ENCODE data around the gene AFAP1L2.

Gene AFAP1L2

DNA sequence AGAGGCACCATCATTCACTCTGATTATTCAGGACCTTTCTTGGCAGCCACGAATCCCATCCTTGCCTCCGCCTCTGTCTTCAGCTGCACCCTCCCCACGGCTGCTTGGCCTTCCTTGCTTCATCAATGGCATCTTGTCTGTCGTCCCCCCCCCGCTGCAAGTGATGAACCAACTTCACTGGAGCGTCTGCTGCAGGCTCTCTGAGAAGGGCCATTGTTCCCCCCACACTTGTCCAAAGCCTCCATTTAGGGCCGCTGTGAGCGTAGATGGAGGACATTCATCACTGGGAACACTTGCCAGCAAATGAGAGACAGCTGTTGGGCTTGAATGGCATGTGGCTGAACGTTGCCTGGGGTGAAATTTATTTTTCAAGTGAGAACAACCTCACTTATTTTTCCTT, 20.1 kb downstream of the AFAP1L2 start:
- no peak for DNase-seq (ENCODE audit: low read depth)
- no peak overlapping the region for H3K4me3 ChIP-seq (ENCODE audit: low read depth, low read length)
- TF ChIP-seq, protein P1, sequence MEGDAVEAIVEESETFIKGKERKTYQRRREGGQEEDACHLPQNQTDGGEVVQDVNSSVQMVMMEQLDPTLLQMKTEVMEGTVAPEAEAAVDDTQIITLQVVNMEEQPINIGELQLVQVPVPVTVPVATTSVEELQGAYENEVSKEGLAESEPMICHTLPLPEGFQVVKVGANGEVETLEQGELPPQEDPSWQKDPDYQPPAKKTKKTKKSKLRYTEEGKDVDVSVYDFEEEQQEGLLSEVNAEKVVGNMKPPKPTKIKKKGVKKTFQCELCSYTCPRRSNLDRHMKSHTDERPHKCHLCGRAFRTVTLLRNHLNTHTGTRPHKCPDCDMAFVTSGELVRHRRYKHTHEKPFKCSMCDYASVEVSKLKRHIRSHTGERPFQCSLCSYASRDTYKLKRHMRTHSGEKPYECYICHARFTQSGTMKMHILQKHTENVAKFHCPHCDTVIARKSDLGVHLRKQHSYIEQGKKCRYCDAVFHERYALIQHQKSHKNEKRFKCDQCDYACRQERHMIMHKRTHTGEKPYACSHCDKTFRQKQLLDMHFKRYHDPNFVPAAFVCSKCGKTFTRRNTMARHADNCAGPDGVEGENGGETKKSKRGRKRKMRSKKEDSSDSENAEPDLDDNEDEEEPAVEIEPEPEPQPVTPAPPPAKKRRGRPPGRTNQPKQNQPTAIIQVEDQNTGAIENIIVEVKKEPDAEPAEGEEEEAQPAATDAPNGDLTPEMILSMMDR (IDR thresholded peaks at IDR 0.05; ENCODE audit: low read depth, low read length, missing control alignments) = no peak

DNA sequence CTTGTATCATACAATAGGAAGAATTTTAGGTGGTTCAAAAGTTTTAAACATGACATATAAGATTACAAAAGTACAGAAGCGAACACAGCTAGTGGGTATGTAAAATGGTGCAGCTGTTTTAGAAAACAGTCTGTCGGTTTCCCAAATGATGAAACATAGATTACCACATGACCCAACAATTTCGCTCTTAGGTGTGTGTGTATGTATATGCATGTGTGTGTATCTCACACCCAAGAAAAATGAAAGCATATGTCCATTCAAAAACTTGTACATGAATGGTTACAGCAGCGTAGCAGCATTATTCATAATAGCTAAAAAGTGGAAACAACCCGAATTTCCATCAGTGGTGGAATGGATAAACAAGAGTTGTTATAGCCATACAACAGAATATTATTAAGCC, 23.5 kb downstream of the AFAP1L2 start:
- H3K4me3 ChIP-seq (ENCODE audit: low read depth, low read length) = no peak overlapping the region
- no peak for DNase-seq (ENCODE audit: low read depth)
- TF ChIP-seq, protein P1 (IDR thresholded peaks at IDR 0.05; ENCODE audit: low read depth, low read length, missing control alignments) = no peak

DNA sequence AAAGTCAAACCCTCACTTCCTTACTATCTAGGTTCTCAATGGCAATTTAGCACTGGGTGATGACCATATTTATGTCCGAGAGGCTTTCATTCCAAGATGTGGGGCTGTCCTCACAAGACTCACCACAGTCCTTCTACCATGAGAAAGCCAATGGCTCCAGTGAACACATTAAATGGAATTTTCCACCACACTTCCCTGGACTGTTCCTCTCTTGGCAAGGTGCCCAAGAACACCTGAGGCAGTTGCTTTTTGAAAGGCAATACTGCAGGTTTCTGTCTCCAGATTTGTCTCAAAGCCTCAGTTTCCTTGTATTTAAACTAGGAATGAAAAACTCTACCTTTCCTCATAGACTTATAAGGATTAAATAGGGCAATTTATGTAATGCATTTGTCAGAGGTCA, 24.2 kb downstream of the AFAP1L2 start:
- H3K4me3 ChIP-seq (ENCODE audit: low read depth, low read length) = no peak overlapping the region
- DNase-seq (ENCODE audit: low read depth) = no peak
- TF ChIP-seq, protein P1 (IDR thresholded peaks at IDR 0.05; ENCODE audit: low read depth, low read length, missing control alignments) = no peak

DNA sequence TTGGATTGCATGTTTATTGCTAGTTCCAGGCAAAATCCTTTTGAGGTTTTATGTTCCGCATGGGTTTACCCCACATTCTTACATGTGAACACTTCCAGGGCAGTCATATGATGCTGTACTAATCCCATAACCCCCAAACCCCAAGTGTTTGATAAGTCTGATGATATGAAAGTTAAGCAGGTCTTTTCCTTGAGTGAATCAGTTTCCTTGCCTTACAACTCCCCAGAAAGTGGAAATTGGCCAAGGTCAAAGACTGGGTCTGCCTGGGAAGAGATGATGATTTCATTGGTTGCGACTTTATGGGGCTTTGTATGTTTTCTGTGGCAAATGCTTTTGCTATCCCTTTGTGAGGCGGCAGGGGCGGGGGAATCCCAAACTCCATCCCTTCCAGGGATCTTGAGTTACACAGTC, 24.7 kb downstream of the AFAP1L2 start:
- TF ChIP-seq, protein P1 (IDR thresholded peaks at IDR 0.05; ENCODE audit: low read depth, low read length, missing control alignments) = no peak
- H3K4me3 ChIP-seq (ENCODE audit: low read depth, low read length) = no peak overlapping the region
- DNase-seq (ENCODE audit: low read depth) = no peak

DNA sequence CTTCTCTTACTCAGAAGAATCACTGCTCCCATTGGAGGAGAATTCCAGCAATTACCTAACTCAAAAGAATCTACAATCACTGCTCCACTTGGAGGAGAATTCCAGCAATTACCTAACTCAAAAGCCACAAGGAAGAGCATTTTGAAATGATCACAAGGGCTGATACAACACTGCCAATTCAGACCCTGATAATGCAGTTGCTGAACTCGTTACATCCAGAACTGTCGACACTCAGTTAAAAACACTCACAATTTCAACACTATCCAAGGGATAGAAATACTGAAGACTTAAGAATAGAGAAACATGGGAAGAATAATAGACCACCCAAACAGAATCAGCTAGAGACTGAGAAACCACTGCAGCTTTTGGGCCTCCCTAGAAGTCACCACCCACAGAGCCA, 27.8 kb downstream of the AFAP1L2 start:
- TF ChIP-seq, protein P1 (IDR thresholded peaks at IDR 0.05; ENCODE audit: low read depth, low read length, missing control alignments) = no peak
- no peak for DNase-seq (ENCODE audit: low read depth)
- no peak overlapping the region for H3K4me3 ChIP-seq (ENCODE audit: low read depth, low read length)

DNA sequence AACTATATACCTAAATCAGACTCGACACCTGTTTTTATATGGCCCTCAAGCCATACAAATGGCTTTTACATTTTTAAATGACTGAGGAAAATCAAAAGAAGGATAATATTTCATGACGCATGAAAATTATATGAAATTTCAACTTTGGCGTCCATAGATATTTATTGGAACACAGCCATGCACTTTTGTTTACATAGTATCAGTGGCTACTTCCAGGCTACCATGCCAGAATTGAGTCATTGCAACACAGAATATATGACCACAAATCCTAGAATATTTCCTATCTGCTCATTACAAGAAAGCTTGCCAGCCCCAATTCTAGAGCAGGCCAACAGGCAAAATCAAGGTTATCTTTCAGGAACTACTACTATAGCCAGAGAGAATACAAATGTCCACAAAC, 29.3 kb downstream of the AFAP1L2 start:
- DNase-seq (ENCODE audit: low read depth) = no peak
- TF ChIP-seq, protein P1 (IDR thresholded peaks at IDR 0.05; ENCODE audit: low read depth, low read length, missing control alignments) = no peak
- H3K4me3 ChIP-seq (ENCODE audit: low read depth, low read length) = no peak overlapping the region

DNA sequence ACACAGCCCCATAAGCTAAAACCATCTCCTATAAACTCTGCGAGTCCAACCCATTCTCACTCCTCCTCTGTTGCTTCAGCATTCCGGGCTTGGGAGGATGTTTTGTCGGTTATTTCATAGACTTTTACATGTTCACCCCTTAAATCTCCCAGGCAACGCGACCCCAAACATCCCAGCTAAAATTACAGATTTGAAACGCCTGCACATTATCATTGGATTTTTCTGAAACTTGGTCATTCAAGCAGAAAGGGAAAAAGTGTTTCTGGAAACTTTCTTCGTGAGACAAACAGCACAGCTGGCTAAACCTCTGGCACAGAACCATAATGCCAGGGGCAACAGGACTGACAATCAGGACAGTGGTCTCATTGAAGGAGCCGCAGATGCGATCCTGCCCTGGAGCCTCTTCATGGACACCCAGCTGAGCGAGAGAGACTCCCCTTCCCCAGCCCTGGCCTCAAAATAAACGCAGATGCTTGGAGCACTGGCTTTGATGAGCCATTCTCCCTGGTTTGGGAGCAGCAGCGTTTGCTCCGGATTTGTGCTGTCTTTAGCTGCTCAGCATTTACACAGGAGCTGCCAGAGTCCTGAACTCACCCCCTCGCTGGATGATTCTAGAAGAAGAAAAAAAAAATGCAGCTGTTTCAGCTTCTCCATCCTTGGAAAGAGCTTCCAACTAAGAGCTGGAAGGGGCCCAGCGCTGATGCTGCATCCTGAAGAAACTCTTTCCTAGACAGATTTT, 30.1 kb downstream of the AFAP1L2 start:
- no peak overlapping the region for H3K4me3 ChIP-seq (ENCODE audit: low read depth, low read length)
- TF ChIP-seq, protein P1 (IDR thresholded peaks at IDR 0.05; ENCODE audit: low read depth, low read length, missing control alignments) = no peak
- no peak for DNase-seq (ENCODE audit: low read depth)

All from GM12864 (cell line).